GM19351 (cell line): Measurements from ENCODE around the gene A2M.
"Not testable (repeated sequence)": the region's sequence is repeated elsewhere in the genome, so short reads cannot be mapped to it uniquely, and the experiment has no call there.

Experiments
- ATAC-seq: cut with Tn5 transposase; IDR thresholded peaks from one replicate; pipeline ENCODE4 v1.9.1; 2021; ENCODE audit warnings: mild to moderate bottlenecking, moderate library complexity; ENCODE audit not compliant: unreplicated experiment

The A2M gene

GRCh38 chr12:9115731-9116559 lies at the start of gene A2M:
TSS of gene A2M (minus strand) at chr12:9115919. CDS start at chr12:9115849, 70 bp downstream.
- ATAC-seq: no peak

DNA sequence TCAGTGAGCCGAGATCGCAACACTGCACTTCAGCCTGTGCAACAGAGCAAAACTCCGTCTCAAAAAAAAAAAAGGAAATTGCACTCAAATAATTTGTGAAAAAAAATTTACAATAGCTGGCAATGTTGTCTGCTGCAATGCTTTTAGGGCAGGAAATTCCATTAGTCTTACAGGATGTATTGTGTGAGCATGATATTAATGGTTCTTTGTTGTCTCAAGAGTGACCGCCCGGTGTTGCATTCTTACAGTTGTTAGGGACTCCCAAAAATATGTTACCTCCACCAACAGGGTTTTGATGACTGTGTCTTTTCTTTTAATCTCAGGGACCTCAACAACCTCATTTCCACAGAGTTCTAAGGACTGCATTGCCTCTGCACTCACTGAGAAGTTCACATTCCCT lies 47.7 kb upstream of the A2M start:
- ATAC-seq: no peak

DNA sequence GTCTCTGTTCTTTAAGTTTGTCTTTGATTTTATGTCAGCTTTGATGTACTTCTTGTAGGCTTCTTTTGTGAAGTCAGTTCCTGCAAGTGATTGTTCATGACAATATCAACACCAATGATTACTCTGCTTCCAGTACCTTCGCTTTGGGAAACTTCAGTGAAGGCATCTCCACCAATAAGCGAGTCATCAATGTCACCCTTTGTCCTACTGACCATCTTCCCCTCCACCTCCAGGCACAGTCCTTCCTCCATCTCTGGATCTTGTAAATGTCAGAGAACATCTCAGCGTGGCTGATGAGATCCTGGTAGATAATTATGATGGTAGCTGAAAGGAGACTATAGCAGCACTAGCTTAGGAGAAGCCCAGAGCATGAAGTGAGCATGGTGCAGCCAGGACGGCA lies 40.4 kb upstream of the A2M start:
- ATAC-seq: no peak

GRCh38 chr12:9149372-9149771 lies 33.7 kb upstream of the A2M start:
- no peak for ATAC-seq

- no peak for ATAC-seq
These were observed 33.2 kb upstream of the A2M start for GRCh38 chr12:9148926-9149325.

- no peak for ATAC-seq
These were observed 31.7 kb upstream of the A2M start for GRCh38 chr12:9147461-9147860.

- no peak for ATAC-seq
These were observed 29.0 kb upstream of the A2M start for GRCh38 chr12:9144730-9145106.

- no peak for ATAC-seq
These were observed 28.4 kb upstream of the A2M start for GRCh38 chr12:9143929-9144729.

- ATAC-seq: no peak
These were observed 27.4 kb upstream of the A2M start for GRCh38 chr12:9143137-9143536.

DNA sequence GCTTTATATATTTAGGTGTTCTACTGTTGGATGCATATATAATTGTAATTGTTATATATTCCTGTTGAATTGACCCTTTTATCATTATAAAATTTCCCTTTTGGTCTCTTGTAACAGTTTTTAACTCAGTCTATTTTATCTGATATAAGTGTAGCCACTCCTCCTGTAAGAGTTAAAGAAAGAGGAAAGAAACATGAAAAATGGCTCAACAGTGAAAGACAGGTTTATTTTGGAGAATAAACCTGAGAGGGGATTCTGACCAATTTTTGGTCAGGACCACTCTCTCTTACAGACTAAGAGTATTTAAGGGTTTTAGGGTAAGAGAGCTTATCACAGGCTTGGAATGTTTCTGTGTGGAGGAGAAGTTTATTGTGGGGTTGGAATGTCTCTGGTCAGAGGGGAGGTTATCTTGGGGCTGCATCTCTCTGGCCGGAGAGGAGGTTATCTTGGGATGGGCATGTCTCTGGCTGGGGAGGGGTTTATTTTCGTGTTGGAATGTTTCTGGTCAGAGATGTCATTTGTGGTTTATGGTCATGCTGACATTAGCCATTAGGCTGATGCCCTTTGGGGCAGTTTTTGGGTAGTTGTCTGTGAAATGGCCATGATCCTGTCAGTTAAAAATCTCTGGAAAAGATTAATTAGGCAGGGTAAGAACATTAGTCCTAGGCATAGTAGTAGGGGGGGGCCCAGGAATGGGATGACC lies 24.0 kb upstream of the A2M start:
- not testable (repeated sequence) for ATAC-seq

DNA sequence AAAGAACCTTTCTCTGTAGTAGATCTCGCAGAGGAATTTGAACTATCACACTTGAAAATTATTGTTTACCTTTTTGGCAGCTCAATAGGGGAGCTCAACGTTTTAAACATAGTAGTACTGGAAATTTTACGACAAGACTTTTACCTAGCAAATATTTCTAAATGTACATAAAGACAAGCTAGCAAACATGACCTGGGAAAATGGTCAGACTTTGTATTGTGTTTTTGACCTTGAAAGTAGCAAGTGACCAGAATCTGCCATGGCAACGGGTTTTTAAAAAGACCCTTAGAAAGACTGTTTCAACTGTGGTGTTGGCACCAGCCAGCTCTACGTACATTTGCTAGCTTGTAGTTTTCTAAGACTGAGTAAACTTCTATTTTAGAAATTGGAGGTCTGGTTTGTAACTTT lies 20.2 kb upstream of the A2M start:
- ATAC-seq: no peak

- ATAC-seq: no peak
These were observed 19.4 kb upstream of the A2M start for GRCh38 chr12:9134981-9135628.

- no peak for ATAC-seq
These were observed 17.6 kb upstream of the A2M start for GRCh38 chr12:9133216-9133916.

GRCh38 chr12:9132008-9132535 lies 16.4 kb upstream of the A2M start:
- no peak for ATAC-seq

GRCh38 chr12:9130244-9130643 lies 14.5 kb upstream of the A2M start:
- no peak for ATAC-seq

DNA sequence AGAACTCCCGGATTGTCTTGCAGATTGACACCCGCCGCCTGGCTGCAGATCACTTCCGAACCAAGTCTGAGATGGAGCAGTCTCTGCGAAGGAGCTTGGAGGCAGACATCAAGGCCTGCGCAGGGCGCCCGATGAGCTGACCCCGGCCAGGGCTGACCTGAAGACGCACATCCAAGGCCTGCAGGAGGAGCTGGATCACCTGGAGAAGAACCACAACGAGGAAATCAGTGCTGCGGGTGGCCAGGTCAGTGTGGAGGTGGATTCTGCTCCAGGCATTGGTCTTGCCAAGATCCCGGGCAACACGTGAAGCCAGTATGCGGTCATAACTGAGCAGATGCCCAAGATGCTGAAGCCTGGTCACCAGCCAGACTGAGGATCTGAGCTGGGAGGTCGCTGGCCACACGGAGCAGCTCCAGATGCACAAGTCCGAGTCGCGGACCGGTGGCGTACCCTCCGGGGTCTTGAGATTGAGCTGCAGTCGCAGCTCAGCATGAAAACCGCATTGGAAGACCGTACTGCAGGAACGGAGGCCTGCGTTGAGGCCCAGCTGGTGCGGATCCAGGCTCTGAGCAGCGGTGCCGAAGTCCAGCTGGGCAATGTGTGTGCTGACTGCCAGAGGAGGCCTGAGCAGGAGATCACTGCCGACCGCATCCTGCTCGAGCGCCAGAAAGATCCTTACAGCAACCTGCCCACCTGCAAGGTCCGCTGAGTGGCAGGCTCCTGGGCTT lies 12.4 kb upstream of the A2M start:
- ATAC-seq: no peak

- no peak for ATAC-seq
These were observed 11.8 kb upstream of the A2M start for GRCh38 chr12:9127484-9127883.

DNA sequence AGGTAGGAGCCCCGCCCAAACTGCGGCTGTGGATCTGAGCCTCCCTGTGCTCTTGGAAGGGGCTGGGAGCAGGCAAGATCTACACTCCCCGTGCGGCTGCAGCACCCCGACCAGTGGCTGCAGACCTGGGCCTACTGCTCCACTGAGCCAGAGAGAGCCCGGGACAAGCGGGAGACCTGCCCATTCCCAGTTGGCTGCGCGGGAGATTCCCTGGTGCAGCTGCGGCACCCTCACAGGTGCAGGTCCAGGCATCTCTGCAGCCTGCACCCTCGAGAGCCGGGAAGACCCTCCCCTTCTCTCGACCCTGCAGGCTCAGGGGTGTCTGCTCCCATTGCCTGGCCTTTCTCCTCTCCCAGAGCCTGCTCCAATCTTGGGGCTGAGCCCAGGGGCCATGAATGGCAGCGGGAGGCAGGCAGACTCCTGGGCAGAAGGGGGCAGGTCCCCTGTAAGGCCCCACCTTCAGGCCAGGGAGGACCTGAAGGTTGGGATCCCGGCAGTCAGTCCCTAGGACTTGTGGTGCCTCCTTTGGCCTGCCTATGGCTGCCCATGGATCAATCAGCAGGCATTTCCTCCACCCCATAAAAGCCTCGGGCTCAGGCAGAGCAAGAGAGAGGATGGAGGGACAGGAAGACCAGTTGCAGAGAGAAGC lies 8.8 kb upstream of the A2M start:
- ATAC-seq: no peak

GRCh38 chr12:9123781-9124382 lies 8.2 kb upstream of the A2M start:
- no peak for ATAC-seq
